ENCODE results near the gene EMC7.
"Not testable (repeated sequence)": the region's sequence is repeated elsewhere in the genome, so short reads cannot be mapped to it uniquely, and the experiment has no call there.

Gene EMC7

GRCh38 chr15:34085746-34086145, 15.9 kb downstream of the EMC7 start:
- no peak for DNase-seq (ENCODE audit: low read depth in 4 of 4, low spot score in 1 of 4)

GRCh38 chr15:34084086-34084485, 17.6 kb downstream of the EMC7 start:
- DNase-seq (ENCODE audit: low read depth in 4 of 4, low spot score in 1 of 4): no peak

GRCh38 chr15:34079904-34080303, 21.8 kb downstream of the EMC7 start:
- no peak for DNase-seq (ENCODE audit: low read depth in 4 of 4, low spot score in 1 of 4)

- DNase-seq (ENCODE audit: low read depth in 4 of 4, low spot score in 1 of 4): no peak
Measured at GRCh38 chr15:34078900-34079299, 22.8 kb downstream of the EMC7 start.

GRCh38 chr15:34076785-34077184, 24.9 kb downstream of the EMC7 start:
- no peak for DNase-seq (ENCODE audit: low read depth in 4 of 4, low spot score in 1 of 4)

- DNase-seq (ENCODE audit: low read depth in 4 of 4, low spot score in 1 of 4): no peak
Measured at GRCh38 chr15:34070003-34070402, 31.7 kb downstream of the EMC7 start.

- DNase-seq (ENCODE audit: low read depth in 4 of 4, low spot score in 1 of 4): no peak
Measured at GRCh38 chr15:34065941-34066340, 35.7 kb downstream of the EMC7 start.

- DNase-seq (ENCODE audit: low read depth in 4 of 4, low spot score in 1 of 4): no peak
Measured at GRCh38 chr15:34065261-34065660, 36.4 kb downstream of the EMC7 start.

- DNase-seq (ENCODE audit: low read depth in 4 of 4, low spot score in 1 of 4): no peak
Measured at GRCh38 chr15:34064438-34064837, 37.2 kb downstream of the EMC7 start.

GRCh38 chr15:34059946-34060345, 41.7 kb downstream of the EMC7 start:
- DNase-seq (ENCODE audit: low read depth in 4 of 4, low spot score in 1 of 4): no peak

GRCh38 chr15:34059476-34059875, 42.2 kb downstream of the EMC7 start:
- DNase-seq (ENCODE audit: low read depth in 4 of 4, low spot score in 1 of 4): no peak

GRCh38 chr15:34056911-34057310, 44.8 kb downstream of the EMC7 start:
- no peak for DNase-seq (ENCODE audit: low read depth in 4 of 4, low spot score in 1 of 4)

- no peak for DNase-seq (ENCODE audit: low read depth in 4 of 4, low spot score in 1 of 4)
Measured at GRCh38 chr15:34055868-34056595, 45.6 kb downstream of the EMC7 start.

GRCh38 chr15:34054081-34054707, 47.5 kb downstream of the EMC7 start:
- no peak for DNase-seq (ENCODE audit: low read depth in 4 of 4, low spot score in 1 of 4)

GRCh38 chr15:34050385-34050784, 51.3 kb downstream of the EMC7 start:
- DNase-seq (ENCODE audit: low read depth in 4 of 4, low spot score in 1 of 4): not testable (repeated sequence)

- DNase-seq (ENCODE audit: low read depth in 4 of 4, low spot score in 1 of 4): no peak
Measured at GRCh38 chr15:34049112-34049511, 52.5 kb downstream of the EMC7 start.

GRCh38 chr15:34047893-34048775, 53.5 kb downstream of the EMC7 start:
- no peak for DNase-seq (ENCODE audit: low read depth in 4 of 4, low spot score in 1 of 4)

- DNase-seq (ENCODE audit: low read depth in 4 of 4, low spot score in 1 of 4): no peak
Measured at GRCh38 chr15:34046471-34047145, 55.1 kb downstream of the EMC7 start.

- DNase-seq (ENCODE audit: low read depth in 4 of 4, low spot score in 1 of 4): no peak
Measured at GRCh38 chr15:34043813-34044212, 57.8 kb downstream of the EMC7 start.

GRCh38 chr15:34043391-34043790, 58.3 kb downstream of the EMC7 start:
- DNase-seq (ENCODE audit: low read depth in 4 of 4, low spot score in 1 of 4): no peak

- DNase-seq (ENCODE audit: low read depth in 4 of 4, low spot score in 1 of 4): no peak
Measured at GRCh38 chr15:34039790-34040113, 61.9 kb downstream of the EMC7 start.

All from stimulated activated CD4-positive, alpha-beta T cell treated with anti-CD3 and anti-CD28 coated beads, Interleukin-1b, Interleukin-23, amount 100 ng/mL, for 24 hours (primary cell).